ENCODE measurements around the gene CEND1. TPM values are rescaled to one million over a fixed set of nuclear protein-coding genes. Genes with fewer than 3 reads are reported as not detected.
A peak's percentile ranks its signal among the peaks of the same experiment; 100 is the strongest.

The CEND1 gene
- total and polyA plus RNA-seq, 2 donors (not counting 3 experiments of a cell fraction or from before 2014, with no cell fraction given): 0.15 to 0.40 TPM

- H3K4me3 ChIP-seq (replicated peaks in 1 of 3; ENCODE audit: insufficient read depth in 1 of 3, low read depth in 1 of 3, low read length in 3 of 3): peak overlapping the region; percentile 48 to 97 (median 66)
- H3K79me2 ChIP-seq (ENCODE audit: control insufficient read depth, insufficient read depth, low read length): peaks cover 65% of the 10 kb centered on the region
- H3K9me3 ChIP-seq (replicated peaks; ENCODE audit: control insufficient read depth, insufficient read depth, low read length): no peaks in the 10 kb centered on the region
- no peaks in the 10 kb centered on the region for H3K9me1 ChIP-seq (replicated peaks; ENCODE audit: control insufficient read depth, extremely low read depth, insufficient read depth, low read length)
- BruUV-seq (replicated peaks): no TSS peak
- ChIA-PET POLR2A (interaction anchor here (0.7 to 1.0 kb wide), 3 partner anchors 18 to 42 kb away, joined by 3 to 5 read pairs (median 3); no protein-coding TSS in a partner anchor), CTCF (interaction anchor here (1.0 to 1.6 kb wide), 3 partner anchors 11 to 30 kb away, joined by 3 to 4 read pairs (median 3); partner anchors contain the start of gene CEND1)
- intact Hi-C loops (cut with micrococcal nuclease): loop anchor here (2.0 kb wide), 1 partner anchor 28 kb away; no protein-coding TSS in a partner anchor
- dilution Hi-C loops (cut with MboI; ENCODE audit: extremely low pct_ligation_motif_present, low sequenced_read_pairs): no loop called here
- peaks cover 23% of the 10 kb centered on the region for H3K4me1 ChIP-seq (ENCODE audit: control insufficient read depth, extremely low read depth, insufficient read depth, low read length)
- no peak for TF ChIP-seq FOS (IDR thresholded peaks at IDR 0.05; ENCODE audit: borderline replicate concordance, insufficient read depth, low read length)
- TF ChIP-seq GATA2 (IDR thresholded peaks at IDR 0.05; ENCODE audit: insufficient read depth, insufficient read length, low read depth, low read length): no peak
- TF ChIP-seq POLR2AphosphoS5 (IDR thresholded peaks at IDR 0.05; ENCODE audit: insufficient read depth, low read depth, low read length): no peak
- TF ChIP-seq MYC (IDR thresholded peaks at IDR 0.05; ENCODE audit: low read depth, low read length): no peak
- TF ChIP-seq, protein P1, sequence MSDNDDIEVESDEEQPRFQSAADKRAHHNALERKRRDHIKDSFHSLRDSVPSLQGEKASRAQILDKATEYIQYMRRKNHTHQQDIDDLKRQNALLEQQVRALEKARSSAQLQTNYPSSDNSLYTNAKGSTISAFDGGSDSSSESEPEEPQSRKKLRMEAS (IDR thresholded peaks at IDR 0.05; ENCODE audit: insufficient read depth, insufficient read length): no peak
- no peak for TF ChIP-seq CTCF (IDR thresholded peaks at IDR 0.05; ENCODE audit: extremely low read depth in 1 of 2, insufficient read depth in 1 of 2, low read depth in 1 of 2, low read length in 2 of 2)
- no peak for TF ChIP-seq POLR2A (IDR thresholded peaks at IDR 0.05; ENCODE audit: low read depth, low read length)
- no peak for TF ChIP-seq JUN (IDR thresholded peaks at IDR 0.05; ENCODE audit: borderline replicate concordance, insufficient read depth, insufficient read length, low read depth)
- TF ChIP-seq EZH2 (IDR thresholded peaks at IDR 0.05; ENCODE audit: borderline replicate concordance, low read depth, low read length, severe bottlenecking): no peak
- peak overlapping the region; percentile 64 for H2AFZ ChIP-seq (ENCODE audit: low read depth, low read length)
- H3K27me3 ChIP-seq (ENCODE audit: control insufficient read depth in 2 of 2, insufficient read depth in 2 of 2, low read length in 2 of 2): no peaks in the 10 kb centered on the region
- no peak for FAIRE-seq
- peaks cover 9 to 21% of the 10 kb centered on the region in 2 experiments for H3K36me3 ChIP-seq (ENCODE audit: control insufficient read depth in 2 of 2, extremely low read depth in 1 of 2, insufficient read depth in 2 of 2, low read length in 2 of 2)
- peak; percentile 26 for DNase-seq (ENCODE audit: low read depth, low spot score)
- peak overlapping the region; percentile 53 for H3K27ac ChIP-seq (ENCODE audit: insufficient read depth, low read depth, low read length)
- peak overlapping the region; percentile 78 for H3K4me2 ChIP-seq (ENCODE audit: insufficient read depth, low read length)
- peak overlapping the region; percentile 79 for H3K9ac ChIP-seq (replicated peaks; ENCODE audit: extremely low read depth, insufficient read depth, low read length)
- no peaks in the 10 kb centered on the region for H4K20me1 ChIP-seq (replicated peaks; ENCODE audit: control insufficient read depth, extremely low read depth, insufficient read depth, low read length)
These were observed 13.2 kb downstream of the CEND1 start for GRCh38 chr11:776561-777287.
